ENCODE measurements around the gene ARL4A.

ARL4A gene

DNA sequence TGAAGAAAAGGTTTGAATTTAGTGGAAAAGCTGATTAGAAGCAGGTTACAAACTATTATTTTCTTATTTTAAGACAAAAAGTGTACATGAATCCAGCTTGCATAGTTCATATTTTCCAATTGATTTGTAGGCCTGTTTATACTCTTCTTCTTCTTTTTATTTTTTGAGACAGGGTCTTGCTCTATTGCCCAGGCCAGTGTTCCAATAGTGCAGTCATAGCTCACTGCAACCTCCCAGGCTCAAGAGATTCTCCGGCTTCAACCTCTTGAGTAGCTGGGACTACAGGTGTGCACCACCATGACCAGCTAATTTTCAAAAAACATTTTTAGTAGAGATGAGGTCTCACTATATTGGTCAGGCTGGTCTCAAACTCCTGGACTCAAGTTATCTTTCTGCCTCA is 45.0 kb downstream of the ARL4A start:
- no peak overlapping the region for H3K4me3 ChIP-seq (ENCODE audit: low read depth, low read length)
- ChIA-PET POLR2A (no interaction called here), CTCF (no interaction called here)
- TF ChIP-seq, protein P1, sequence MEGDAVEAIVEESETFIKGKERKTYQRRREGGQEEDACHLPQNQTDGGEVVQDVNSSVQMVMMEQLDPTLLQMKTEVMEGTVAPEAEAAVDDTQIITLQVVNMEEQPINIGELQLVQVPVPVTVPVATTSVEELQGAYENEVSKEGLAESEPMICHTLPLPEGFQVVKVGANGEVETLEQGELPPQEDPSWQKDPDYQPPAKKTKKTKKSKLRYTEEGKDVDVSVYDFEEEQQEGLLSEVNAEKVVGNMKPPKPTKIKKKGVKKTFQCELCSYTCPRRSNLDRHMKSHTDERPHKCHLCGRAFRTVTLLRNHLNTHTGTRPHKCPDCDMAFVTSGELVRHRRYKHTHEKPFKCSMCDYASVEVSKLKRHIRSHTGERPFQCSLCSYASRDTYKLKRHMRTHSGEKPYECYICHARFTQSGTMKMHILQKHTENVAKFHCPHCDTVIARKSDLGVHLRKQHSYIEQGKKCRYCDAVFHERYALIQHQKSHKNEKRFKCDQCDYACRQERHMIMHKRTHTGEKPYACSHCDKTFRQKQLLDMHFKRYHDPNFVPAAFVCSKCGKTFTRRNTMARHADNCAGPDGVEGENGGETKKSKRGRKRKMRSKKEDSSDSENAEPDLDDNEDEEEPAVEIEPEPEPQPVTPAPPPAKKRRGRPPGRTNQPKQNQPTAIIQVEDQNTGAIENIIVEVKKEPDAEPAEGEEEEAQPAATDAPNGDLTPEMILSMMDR (IDR thresholded peaks at IDR 0.05; ENCODE audit: insufficient read depth, low read length, missing control alignments) = no peak
- DNase-seq (ENCODE audit: low read depth, low spot score) = no peak

DNA sequence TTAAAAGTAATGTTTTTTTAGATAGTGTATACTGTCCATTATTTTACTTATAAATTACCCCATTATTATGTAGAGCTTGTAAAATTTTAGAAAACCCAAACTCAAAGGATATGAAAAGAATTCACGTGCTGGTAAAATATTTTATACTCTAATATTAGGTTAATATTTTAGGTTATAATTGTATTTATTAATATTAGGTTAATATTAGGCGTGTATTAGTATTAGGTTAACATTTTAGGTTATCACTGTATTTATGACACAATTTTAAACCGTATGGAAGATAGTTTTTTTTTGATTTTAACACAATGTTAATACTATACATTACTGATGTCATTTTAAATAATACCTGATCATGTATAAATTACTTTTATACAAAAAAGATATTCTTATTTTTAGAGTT is 48.5 kb downstream of the ARL4A start:
- POLR2A ChIA-PET = no interaction called here
- TF ChIP-seq, protein P1 (IDR thresholded peaks at IDR 0.05; ENCODE audit: insufficient read depth, low read length, missing control alignments) = no peak
- H3K4me3 ChIP-seq (ENCODE audit: low read depth, low read length) = no peak overlapping the region
- no peak for DNase-seq (ENCODE audit: low read depth, low spot score)
- CTCF ChIA-PET = no interaction called here

DNA sequence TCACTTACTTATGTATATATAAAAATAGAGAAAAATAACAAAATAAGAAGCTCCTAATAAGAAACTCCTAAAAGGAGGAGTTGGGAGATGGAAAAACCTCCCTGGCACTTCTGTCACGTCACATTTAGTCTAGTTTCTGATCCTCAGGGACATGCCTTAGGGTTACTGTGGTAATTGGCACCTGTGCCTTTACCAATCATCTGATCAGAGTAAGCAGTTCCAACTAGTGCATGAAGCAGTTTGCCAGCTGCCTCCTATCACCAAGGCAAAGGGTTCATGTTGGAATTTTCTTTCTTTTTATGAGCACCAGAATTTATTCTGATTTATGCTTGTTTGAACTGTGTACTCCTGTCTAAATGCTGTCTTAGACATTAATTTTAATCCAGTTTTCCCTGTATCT is 49.9 kb downstream of the ARL4A start:
- CTCF ChIA-PET = no interaction called here
- no peak for DNase-seq (ENCODE audit: low read depth, low spot score)
- POLR2A ChIA-PET = no interaction called here
- no peak overlapping the region for H3K4me3 ChIP-seq (ENCODE audit: low read depth, low read length)
- TF ChIP-seq, protein P1 (IDR thresholded peaks at IDR 0.05; ENCODE audit: insufficient read depth, low read length, missing control alignments) = no peak

DNA sequence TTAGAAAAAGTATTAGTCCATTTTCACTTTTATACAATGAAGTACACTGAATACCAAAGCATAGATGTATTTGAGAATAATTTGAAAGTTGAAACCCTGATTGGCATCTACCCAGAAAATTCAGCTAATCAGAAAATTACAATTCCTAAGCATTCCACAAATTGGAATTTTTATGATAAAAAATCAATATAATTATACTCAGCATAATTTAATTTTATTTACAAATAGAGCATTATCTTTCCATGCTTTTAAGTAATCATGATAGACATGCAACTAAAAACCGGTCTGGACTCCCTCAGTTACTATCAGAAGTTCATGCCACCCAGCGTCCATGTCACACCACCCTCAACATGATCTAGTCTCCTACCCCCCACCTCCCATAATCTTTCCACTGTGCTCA is 50.4 kb downstream of the ARL4A start:
- DNase-seq (ENCODE audit: low read depth, low spot score) = no peak
- CTCF ChIA-PET = no interaction called here
- no peak overlapping the region for H3K4me3 ChIP-seq (ENCODE audit: low read depth, low read length)
- POLR2A ChIA-PET = no interaction called here
- TF ChIP-seq, protein P1 (IDR thresholded peaks at IDR 0.05; ENCODE audit: insufficient read depth, low read length, missing control alignments) = no peak

DNA sequence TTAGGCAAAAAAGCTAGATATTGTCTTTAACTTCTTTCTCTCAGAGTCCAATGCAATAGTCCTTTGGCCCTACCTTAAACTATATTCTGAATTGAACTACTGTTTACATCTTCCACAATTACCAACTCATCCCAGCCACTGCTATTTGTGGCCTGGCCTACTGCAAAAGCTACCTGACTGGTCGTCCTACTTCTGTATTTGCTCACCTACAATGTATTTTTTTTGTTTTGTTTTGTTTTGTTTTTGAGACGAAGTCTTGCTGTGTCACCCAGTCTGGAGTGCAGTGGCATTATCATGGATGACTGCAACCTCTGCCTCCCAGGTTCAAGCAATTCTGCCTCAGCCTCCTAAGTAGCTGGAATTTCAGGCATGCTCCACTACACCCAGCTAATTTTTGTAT is 51.2 kb downstream of the ARL4A start:
- TF ChIP-seq, protein P1 (IDR thresholded peaks at IDR 0.05; ENCODE audit: insufficient read depth, low read length, missing control alignments) = no peak
- DNase-seq (ENCODE audit: low read depth, low spot score) = no peak
- CTCF ChIA-PET = no interaction called here
- no peak overlapping the region for H3K4me3 ChIP-seq (ENCODE audit: low read depth, low read length)
- POLR2A ChIA-PET = no interaction called here
